ENCODE results near the gene DBP.
"Not testable (repeated sequence)": the region's sequence is repeated elsewhere in the genome, so short reads cannot be mapped to it uniquely, and the experiment has no call there.

Gene DBP

DNA sequence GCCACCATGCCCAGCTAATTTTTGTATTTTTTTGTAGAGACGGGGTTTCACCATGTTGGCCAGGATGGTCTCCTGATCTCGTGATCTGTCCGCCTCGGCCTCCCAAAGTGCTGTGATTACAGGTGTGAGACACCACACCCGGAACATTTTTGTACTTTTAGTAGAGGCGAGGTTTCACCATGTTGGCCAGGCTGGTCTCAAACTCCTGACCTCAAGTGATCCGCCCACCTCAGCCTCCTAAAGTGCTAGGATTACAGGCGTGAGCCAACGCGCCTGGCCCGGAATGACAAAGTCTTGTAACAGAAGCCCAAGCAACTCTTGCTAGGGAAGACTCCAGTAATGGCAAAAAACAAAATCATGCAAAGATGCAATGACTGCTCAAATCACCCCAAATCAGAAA is 4.9 kb downstream of the DBP start:
- not testable (repeated sequence) for H3K9me3 ChIP-seq (ENCODE audit: control insufficient read depth in 2 of 2, low read length in 2 of 2); H3K27me3 ChIP-seq (ENCODE audit: control insufficient read depth in 1 of 2, insufficient read depth in 2 of 2, low read length in 2 of 2); H3K4me3 ChIP-seq (ENCODE audit: low read length in 2 of 2); H3K9ac ChIP-seq (ENCODE audit: low read length in 2 of 2)
- Histone ChIP-seq H3K4me1 (ENCODE audit: control insufficient read depth, insufficient read depth, low read length) (peaks cover 64% of the 10 kb centered on the region), H3K36me3 (ENCODE audit: control insufficient read depth in 2 of 2, insufficient read depth in 2 of 2, low read length in 2 of 2) (peaks cover 0 to 20% of the 10 kb centered on the region in 2 donors), H3K27ac (ENCODE audit: low read length) (peak overlapping the region; percentile 91)

DNA sequence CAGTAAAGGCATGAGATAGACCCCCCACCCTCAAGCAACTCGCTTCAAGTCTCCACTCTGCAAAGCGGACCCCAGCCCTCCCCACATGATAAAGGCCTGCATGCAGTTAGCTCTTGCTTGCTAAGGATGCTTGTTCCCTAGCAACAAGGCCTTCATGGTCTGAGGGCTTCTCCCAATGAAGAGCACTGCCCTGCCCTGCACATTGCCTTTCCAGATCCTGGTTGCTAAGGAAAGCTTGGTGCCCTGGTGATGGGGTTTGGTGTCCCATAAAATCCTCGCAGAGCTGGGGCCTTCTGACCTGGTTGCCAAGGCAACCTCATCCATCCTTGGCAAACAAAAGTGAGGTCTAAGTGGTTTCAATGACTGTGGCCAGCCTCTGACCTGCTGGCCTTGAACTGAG is 6.0 kb downstream of the DBP start:
- peak overlapping the region in 1 of 2 donors; percentile 21 for H3K9ac ChIP-seq (ENCODE audit: low read length in 2 of 2)
- H3K27me3 ChIP-seq (ENCODE audit: control insufficient read depth in 1 of 2, insufficient read depth in 2 of 2, low read length in 2 of 2) = no peaks in the 10 kb centered on the region
- peaks cover 57% of the 10 kb centered on the region for H3K4me1 ChIP-seq (ENCODE audit: control insufficient read depth, insufficient read depth, low read length)
- no peaks in the 10 kb centered on the region for H3K9me3 ChIP-seq (ENCODE audit: control insufficient read depth in 2 of 2, low read length in 2 of 2)
- H3K36me3 ChIP-seq (ENCODE audit: control insufficient read depth in 2 of 2, insufficient read depth in 2 of 2, low read length in 2 of 2) = peaks cover 0 to 20% of the 10 kb centered on the region in 2 donors
- H3K27ac ChIP-seq (ENCODE audit: low read length) = peak overlapping the region; percentile 74
- H3K4me3 ChIP-seq (ENCODE audit: low read length in 2 of 2) = peak overlapping the region in 1 of 2 donors; percentile 29

DNA sequence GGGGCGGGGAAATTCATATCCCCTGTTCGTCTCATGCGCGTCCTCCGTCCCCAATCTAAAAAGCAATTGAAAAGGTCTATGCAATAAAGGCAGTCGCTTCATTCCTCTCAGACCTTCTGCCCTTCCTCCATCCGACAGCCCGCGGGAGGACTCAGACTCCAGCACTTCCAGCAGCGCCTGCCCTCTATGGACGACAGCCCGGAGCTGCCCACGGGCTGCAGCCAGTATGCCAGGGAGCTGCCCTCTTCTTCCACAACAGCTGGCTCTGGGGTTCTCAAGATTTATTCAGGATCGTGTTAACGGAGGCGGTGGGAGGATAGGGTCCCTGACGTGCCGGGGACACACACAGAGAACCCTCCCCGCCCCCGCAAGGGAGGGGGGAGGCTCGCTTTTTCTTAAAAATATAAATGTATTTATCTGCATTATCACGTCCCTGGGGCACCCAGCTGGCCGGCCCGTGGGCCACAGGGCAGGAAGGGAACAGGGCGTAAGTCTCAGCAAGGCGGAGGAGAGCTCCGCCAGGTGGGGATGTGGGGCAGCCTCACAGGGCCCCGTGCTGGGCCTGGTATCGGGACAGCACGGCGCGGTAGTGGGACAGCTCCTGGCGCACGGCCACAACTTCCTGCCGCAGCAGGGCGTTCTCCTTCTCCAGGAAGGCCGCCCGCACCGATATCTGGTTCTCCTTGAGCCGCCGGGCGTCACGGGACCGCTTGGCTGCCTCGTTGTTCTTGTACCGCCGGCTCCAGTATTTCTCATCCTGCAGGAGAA is 6.7 kb downstream of the DBP start:
- Histone ChIP-seq H3K27ac (ENCODE audit: low read length) (peak overlapping the region; percentile 74), H3K36me3 (ENCODE audit: control insufficient read depth in 2 of 2, insufficient read depth in 2 of 2, low read length in 2 of 2) (peaks cover 0 to 20% of the 10 kb centered on the region in 2 donors), H3K27me3 (ENCODE audit: control insufficient read depth in 1 of 2, insufficient read depth in 2 of 2, low read length in 2 of 2) (no peaks in the 10 kb centered on the region), H3K4me3 (ENCODE audit: low read length in 2 of 2) (peak overlapping the region in 1 of 2 donors; percentile 40), H3K4me1 (ENCODE audit: control insufficient read depth, insufficient read depth, low read length) (peaks cover 57% of the 10 kb centered on the region), H3K9ac (ENCODE audit: low read length in 2 of 2) (peak overlapping the region; percentile 21 to 33), H3K9me3 (ENCODE audit: control insufficient read depth in 2 of 2, low read length in 2 of 2) (no peaks in the 10 kb centered on the region)

- H3K36me3 ChIP-seq (ENCODE audit: control insufficient read depth in 2 of 2, insufficient read depth in 2 of 2, low read length in 2 of 2) = peaks cover 0 to 20% of the 10 kb centered on the region in 2 donors
- H3K4me1 ChIP-seq (ENCODE audit: control insufficient read depth, insufficient read depth, low read length) = peaks cover 56% of the 10 kb centered on the region
- no peaks in the 10 kb centered on the region for H3K27me3 ChIP-seq (ENCODE audit: control insufficient read depth in 1 of 2, insufficient read depth in 2 of 2, low read length in 2 of 2)
- H3K9ac ChIP-seq (ENCODE audit: low read length in 2 of 2) = no peak overlapping the region
- no peaks in the 10 kb centered on the region for H3K9me3 ChIP-seq (ENCODE audit: control insufficient read depth in 2 of 2, low read length in 2 of 2)
- peak overlapping the region in 1 of 2 donors; percentile 15 for H3K4me3 ChIP-seq (ENCODE audit: low read length in 2 of 2)
- H3K27ac ChIP-seq (ENCODE audit: low read length) = peak overlapping the region; percentile 74
Measured at GRCh38 chr19:48629599-48630295, 7.4 kb downstream of the DBP start.

DNA sequence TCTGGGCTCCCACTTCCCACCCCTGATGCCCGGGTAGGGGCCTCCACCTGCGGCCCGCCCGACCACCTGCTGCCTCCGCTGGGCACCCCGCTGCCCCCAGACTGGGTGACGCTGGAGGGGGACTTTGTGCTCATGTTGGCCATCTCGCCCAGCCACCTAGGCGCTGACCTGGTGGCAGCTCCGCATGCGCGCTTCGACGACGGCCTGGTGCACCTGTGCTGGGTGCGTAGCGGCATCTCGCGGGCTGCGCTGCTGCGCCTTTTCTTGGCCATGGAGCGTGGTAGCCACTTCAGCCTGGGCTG is 7.9 kb downstream of the DBP start:
- H3K9ac ChIP-seq (ENCODE audit: low read length in 2 of 2) = no peak overlapping the region
- H3K4me3 ChIP-seq (ENCODE audit: low read length in 2 of 2) = no peak overlapping the region
- peak overlapping the region; percentile 74 for H3K27ac ChIP-seq (ENCODE audit: low read length)
- peaks cover 57% of the 10 kb centered on the region for H3K4me1 ChIP-seq (ENCODE audit: control insufficient read depth, insufficient read depth, low read length)
- H3K9me3 ChIP-seq (ENCODE audit: control insufficient read depth in 2 of 2, low read length in 2 of 2) = no peaks in the 10 kb centered on the region
- H3K27me3 ChIP-seq (ENCODE audit: control insufficient read depth in 1 of 2, insufficient read depth in 2 of 2, low read length in 2 of 2) = no peaks in the 10 kb centered on the region
- peaks cover 0 to 20% of the 10 kb centered on the region in 2 donors for H3K36me3 ChIP-seq (ENCODE audit: control insufficient read depth in 2 of 2, insufficient read depth in 2 of 2, low read length in 2 of 2)

GRCh38 chr19:48628486-48629296 is 8.5 kb downstream of the DBP start:
- Histone ChIP-seq H3K9ac (ENCODE audit: low read length in 2 of 2) (no peak overlapping the region), H3K27ac (ENCODE audit: low read length) (peak overlapping the region; percentile 74), H3K9me3 (ENCODE audit: control insufficient read depth in 2 of 2, low read length in 2 of 2) (no peaks in the 10 kb centered on the region), H3K4me3 (ENCODE audit: low read length in 2 of 2) (no peak overlapping the region), H3K36me3 (ENCODE audit: control insufficient read depth in 2 of 2, insufficient read depth in 2 of 2, low read length in 2 of 2) (peaks cover 0 to 20% of the 10 kb centered on the region in 2 donors), H3K27me3 (ENCODE audit: control insufficient read depth in 1 of 2, insufficient read depth in 2 of 2, low read length in 2 of 2) (no peaks in the 10 kb centered on the region), H3K4me1 (ENCODE audit: control insufficient read depth, insufficient read depth, low read length) (peaks cover 57% of the 10 kb centered on the region)

DNA sequence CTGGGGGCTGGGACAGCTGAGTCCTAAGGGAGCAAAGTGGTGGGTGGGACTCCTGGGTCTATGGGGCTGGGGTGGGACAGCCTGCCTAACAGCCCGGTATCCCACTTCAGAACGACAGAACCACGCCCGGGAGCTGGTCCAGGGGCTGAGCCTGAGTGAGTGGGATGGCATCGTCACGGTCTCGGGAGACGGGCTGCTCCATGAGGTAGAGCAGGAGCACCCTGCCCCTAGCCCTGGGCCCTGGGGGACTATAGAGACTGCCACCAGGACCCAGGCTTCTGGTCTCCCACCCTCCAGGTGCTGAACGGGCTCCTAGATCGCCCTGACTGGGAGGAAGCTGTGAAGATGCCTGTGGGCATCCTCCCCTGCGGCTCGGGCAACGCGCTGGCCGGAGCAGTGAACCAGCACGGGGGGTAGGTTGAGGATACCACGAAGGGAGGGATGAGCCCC is 9.3 kb downstream of the DBP start:
- Histone ChIP-seq H3K4me3 (ENCODE audit: low read length in 2 of 2) (no peak overlapping the region), H3K9me3 (ENCODE audit: control insufficient read depth in 2 of 2, low read length in 2 of 2) (no peaks in the 10 kb centered on the region), H3K9ac (ENCODE audit: low read length in 2 of 2) (no peak overlapping the region), H3K27ac (ENCODE audit: low read length) (no peak overlapping the region), H3K27me3 (ENCODE audit: control insufficient read depth in 1 of 2, insufficient read depth in 2 of 2, low read length in 2 of 2) (no peaks in the 10 kb centered on the region), H3K36me3 (ENCODE audit: control insufficient read depth in 2 of 2, insufficient read depth in 2 of 2, low read length in 2 of 2) (peaks cover 0 to 15% of the 10 kb centered on the region in 2 donors), H3K4me1 (ENCODE audit: control insufficient read depth, insufficient read depth, low read length) (peaks cover 55% of the 10 kb centered on the region)

DNA sequence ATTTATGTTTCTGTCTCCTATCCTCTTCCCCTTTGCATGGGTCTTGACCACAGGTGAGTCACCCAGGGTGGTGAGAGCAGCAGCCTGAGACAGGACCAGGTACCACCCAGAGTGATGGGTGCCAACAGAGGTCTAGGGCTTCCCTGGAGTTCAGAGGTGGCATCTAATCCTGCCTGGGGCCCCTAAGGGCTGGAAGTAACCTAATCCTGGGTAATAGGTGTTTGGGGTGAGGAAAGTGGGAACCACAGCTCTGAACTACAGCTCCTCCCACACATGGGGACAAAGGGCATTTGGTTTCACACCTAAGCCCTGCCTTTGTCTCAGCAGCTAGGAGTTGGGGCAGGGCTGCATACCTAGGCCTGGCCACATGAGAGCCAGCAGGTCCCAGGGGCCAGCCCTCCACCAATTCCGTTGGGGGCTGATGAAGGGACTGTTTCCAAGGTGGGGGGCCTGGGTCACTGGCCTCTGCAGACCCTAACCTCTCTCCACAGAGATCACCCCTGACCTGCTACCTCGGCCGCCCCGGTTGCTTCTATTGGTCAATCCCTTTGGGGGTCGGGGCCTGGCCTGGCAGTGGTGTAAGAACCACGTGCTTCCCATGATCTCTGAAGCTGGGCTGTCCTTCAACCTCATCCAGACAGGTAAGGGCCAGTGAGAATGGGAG is 9.8 kb downstream of the DBP start:
- Histone ChIP-seq H3K4me3 (ENCODE audit: low read length in 2 of 2) (no peak overlapping the region), H3K27ac (ENCODE audit: low read length) (no peak overlapping the region), H3K9ac (ENCODE audit: low read length in 2 of 2) (no peak overlapping the region), H3K27me3 (ENCODE audit: control insufficient read depth in 1 of 2, insufficient read depth in 2 of 2, low read length in 2 of 2) (no peaks in the 10 kb centered on the region), H3K4me1 (ENCODE audit: control insufficient read depth, insufficient read depth, low read length) (peaks cover 52% of the 10 kb centered on the region), H3K36me3 (ENCODE audit: control insufficient read depth in 2 of 2, insufficient read depth in 2 of 2, low read length in 2 of 2) (peaks cover 0 to 10% of the 10 kb centered on the region in 2 donors), H3K9me3 (ENCODE audit: control insufficient read depth in 2 of 2, low read length in 2 of 2) (no peaks in the 10 kb centered on the region)

- Histone ChIP-seq H3K9ac (ENCODE audit: low read length in 2 of 2) (no peak overlapping the region), H3K9me3 (ENCODE audit: control insufficient read depth in 2 of 2, low read length in 2 of 2) (no peaks in the 10 kb centered on the region), H3K4me3 (ENCODE audit: low read length in 2 of 2) (no peak overlapping the region), H3K4me1 (ENCODE audit: control insufficient read depth, insufficient read depth, low read length) (peaks cover 43% of the 10 kb centered on the region), H3K27me3 (ENCODE audit: control insufficient read depth in 1 of 2, insufficient read depth in 2 of 2, low read length in 2 of 2) (no peaks in the 10 kb centered on the region), H3K27ac (ENCODE audit: low read length) (no peak overlapping the region), H3K36me3 (ENCODE audit: control insufficient read depth in 2 of 2, insufficient read depth in 2 of 2, low read length in 2 of 2) (peaks cover 0 to 3% of the 10 kb centered on the region in 2 donors)
Measured at GRCh38 chr19:48625891-48626327, 11.3 kb downstream of the DBP start.
